Thoracic aorta (tissue), 2 donors: ENCODE measurements around the gene UBXN2A. TPM values are rescaled to one million over a fixed set of nuclear protein-coding genes. Genes with fewer than 3 reads are reported as not detected.

Source experiments
- ATAC-seq: fragments of 150-250 bp; one replicate; pipeline ENCODE4 v1.8.0; 2017; ENCODE audit warnings: low read depth; ENCODE audit not compliant: insufficient number of reproducible peaks, low FRiP score
- DNase-seq: peaks from one replicate; pipeline ENCODE4 v3.0.0-alpha.2; 2020; ENCODE audit warnings: low spot score
- H3K27ac ChIP-seq, 2 donors: fragments of 200-600 bp; sonication (generic); 1 replicate in 1 of 2; 2 replicates in 1 of 2; pipeline ENCODE4 v1.5.1; 2016; ENCODE audit warnings: mild to moderate bottlenecking in 2 of 2, moderate library complexity in 2 of 2
- H3K27me3 ChIP-seq: fragments of 200-600 bp; sonication (generic); replicated peaks from 2 replicates; pipeline ENCODE4 v1.6.0; 2016; ENCODE audit warnings: mild to moderate bottlenecking; ENCODE audit not compliant: insufficient read depth
- H3K36me3 ChIP-seq: fragments of 200-600 bp; sonication (generic); one replicate; pipeline ENCODE4 v1.5.1; 2016
- H3K4me1 ChIP-seq, 2 donors: fragments of 200-600 bp; sonication (generic); 1 replicate in 1 of 2; 2 replicates in 1 of 2; pipeline versions ENCODE4 v1.5.1 to v1.6.0; 2016; ENCODE audit warnings: low read depth in 2 of 2, mild to moderate bottlenecking in 1 of 2; ENCODE audit not compliant: control insufficient read depth in 1 of 2
- H3K4me3 ChIP-seq: fragments of 200-600 bp; sonication (generic); 2 replicates; pipeline ENCODE4 v1.5.1; 2016; ENCODE audit warnings: mild to moderate bottlenecking
- H3K9me3 ChIP-seq: fragments of 200-600 bp; sonication (generic); 2 replicates; pipeline ENCODE4 v1.5.1; 2016
- total RNA-seq, 2 donors: library from RNA; depleted of rRNA; stranded (reverse); fragments of >200 nt; gene quantifications; one replicate each; pipeline versions ENCODE4 v1.1.0 to v1.2.3, GENCODE V29; 2016
- TF ChIP-seq, protein P1 (sequence below): fragments of 200-600 bp; sonication (generic); IDR thresholded peaks from one replicate; pipeline ENCODE4 v1.5.1; 2019; ENCODE audit warnings: antibody characterized with exemption

Gene UBXN2A
- total RNA-seq, 2 donors from 2014 or later = 6.1 to 18.8 TPM

DNA sequence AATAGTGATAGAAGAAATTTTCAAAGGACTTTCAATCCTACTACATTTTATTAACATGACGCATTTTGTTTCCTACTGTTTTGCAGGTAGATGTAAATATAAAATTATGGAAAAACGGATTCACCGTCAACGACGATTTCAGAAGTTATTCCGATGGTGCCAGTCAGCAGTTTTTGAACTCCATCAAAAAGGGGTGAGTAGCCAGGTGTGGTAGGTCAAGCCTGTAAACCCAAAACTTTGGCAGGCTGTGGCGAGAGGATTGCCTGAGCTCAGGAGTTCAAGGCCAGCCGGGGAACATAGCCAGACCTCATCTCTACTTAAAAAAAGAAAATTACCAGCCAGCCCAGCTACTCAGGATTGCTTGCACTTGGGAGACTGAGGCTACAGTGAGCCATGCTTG is 36.6 kb downstream of the UBXN2A start:
- no peaks in the 10 kb centered on the region for H3K9me3 ChIP-seq
- peaks cover 7% of the 10 kb centered on the region for H3K36me3 ChIP-seq
- no peak for ATAC-seq
- TF ChIP-seq, protein P1, sequence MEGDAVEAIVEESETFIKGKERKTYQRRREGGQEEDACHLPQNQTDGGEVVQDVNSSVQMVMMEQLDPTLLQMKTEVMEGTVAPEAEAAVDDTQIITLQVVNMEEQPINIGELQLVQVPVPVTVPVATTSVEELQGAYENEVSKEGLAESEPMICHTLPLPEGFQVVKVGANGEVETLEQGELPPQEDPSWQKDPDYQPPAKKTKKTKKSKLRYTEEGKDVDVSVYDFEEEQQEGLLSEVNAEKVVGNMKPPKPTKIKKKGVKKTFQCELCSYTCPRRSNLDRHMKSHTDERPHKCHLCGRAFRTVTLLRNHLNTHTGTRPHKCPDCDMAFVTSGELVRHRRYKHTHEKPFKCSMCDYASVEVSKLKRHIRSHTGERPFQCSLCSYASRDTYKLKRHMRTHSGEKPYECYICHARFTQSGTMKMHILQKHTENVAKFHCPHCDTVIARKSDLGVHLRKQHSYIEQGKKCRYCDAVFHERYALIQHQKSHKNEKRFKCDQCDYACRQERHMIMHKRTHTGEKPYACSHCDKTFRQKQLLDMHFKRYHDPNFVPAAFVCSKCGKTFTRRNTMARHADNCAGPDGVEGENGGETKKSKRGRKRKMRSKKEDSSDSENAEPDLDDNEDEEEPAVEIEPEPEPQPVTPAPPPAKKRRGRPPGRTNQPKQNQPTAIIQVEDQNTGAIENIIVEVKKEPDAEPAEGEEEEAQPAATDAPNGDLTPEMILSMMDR = no peak
- H3K4me3 ChIP-seq = no peak overlapping the region
- H3K4me1 ChIP-seq = no peaks in the 10 kb centered on the region
- no peaks in the 10 kb centered on the region for H3K27me3 ChIP-seq
- H3K27ac ChIP-seq = no peak overlapping the region
- no peak for DNase-seq

DNA sequence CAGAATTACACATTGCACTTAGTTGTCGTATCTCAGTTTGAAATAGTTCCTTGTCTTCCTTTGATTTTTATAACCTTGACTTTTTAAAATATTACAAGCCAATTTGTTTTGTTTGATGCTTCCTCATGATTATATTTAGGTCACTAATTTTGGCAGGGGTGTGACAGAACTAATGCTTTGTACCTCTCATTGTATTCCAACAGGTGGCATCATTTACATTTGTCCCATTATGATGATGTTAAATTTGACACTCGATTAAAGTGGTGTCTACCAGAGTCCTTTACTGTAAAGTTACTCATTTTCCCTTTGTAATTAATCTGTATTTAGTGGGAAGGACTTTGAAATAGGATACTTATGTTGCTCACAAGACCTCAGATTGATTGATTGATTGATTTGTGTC is 48.1 kb downstream of the UBXN2A start:
- no peak for ATAC-seq
- peaks cover 20% of the 10 kb centered on the region for H3K36me3 ChIP-seq

DNA sequence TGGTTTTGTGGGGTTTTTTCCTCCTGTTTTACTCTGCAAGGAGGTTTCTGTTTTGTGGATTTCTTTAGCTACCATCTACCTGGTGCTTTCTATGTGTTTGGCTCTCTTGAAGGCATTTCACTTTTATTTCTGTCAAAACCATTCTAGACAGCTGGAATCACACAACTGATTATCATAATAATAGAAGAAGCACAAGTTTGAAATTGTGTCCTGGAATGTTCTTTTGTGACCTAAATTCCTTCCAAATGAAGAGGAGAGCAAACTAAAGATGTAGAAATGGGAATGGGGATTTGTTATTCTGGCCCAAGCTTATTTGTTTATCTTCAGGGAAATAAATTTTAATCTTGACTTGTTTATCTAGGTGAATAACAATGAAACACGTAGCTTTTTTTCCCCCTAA is 52.7 kb downstream of the UBXN2A start:
- Histone ChIP-seq H3K27ac (no peak overlapping the region), H3K9me3 (no peaks in the 10 kb centered on the region), H3K36me3 (peaks cover 4% of the 10 kb centered on the region), H3K4me1 (no peaks in the 10 kb centered on the region), H3K4me3 (no peak overlapping the region), H3K27me3 (no peaks in the 10 kb centered on the region)
- DNase-seq (no peak), ATAC-seq (no peak)
- TF ChIP-seq, protein P1 = no peak

More for the DNA sequence above, 48.1 kb downstream of the UBXN2A start:
- Histone ChIP-seq H3K4me1 (no peaks in the 10 kb centered on the region), H3K27me3 (no peaks in the 10 kb centered on the region), H3K27ac (no peak overlapping the region), H3K4me3 (no peak overlapping the region), H3K9me3 (no peaks in the 10 kb centered on the region)
- TF ChIP-seq, protein P1 = no peak
- DNase-seq = no peak

DNA sequence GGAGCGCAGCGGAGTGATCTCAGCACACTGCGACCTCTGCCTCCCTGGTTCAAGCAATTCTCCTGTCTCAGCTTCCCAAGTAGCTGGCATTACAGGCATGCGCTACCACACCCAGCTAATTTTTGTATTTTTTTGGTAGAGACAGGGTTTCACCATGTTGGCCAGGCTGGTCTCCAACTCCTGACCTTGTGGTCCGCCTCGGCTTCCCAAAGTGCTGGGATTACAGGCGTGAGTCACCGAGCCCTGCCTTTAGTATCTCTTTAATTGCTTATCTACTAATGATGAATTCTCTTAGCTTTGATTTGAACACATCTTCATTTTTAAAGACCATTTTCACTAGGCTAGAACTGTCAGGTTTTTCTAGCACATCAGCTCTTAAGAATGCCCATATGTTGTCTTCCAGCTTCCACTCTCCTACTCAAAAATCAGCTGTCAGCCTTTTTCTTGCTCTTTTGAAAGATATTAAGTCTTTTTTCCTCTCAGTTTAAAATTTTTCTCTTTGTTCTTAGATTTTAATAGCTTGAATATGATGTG is 53.5 kb downstream of the UBXN2A start:
- ATAC-seq (no peak), DNase-seq (no peak)
- Histone ChIP-seq H3K9me3 (no peaks in the 10 kb centered on the region), H3K4me1 (no peaks in the 10 kb centered on the region), H3K36me3 (peaks cover 4% of the 10 kb centered on the region), H3K4me3 (no peak overlapping the region), H3K27me3 (no peaks in the 10 kb centered on the region), H3K27ac (no peak overlapping the region)
- TF ChIP-seq, protein P1 = no peak

DNA sequence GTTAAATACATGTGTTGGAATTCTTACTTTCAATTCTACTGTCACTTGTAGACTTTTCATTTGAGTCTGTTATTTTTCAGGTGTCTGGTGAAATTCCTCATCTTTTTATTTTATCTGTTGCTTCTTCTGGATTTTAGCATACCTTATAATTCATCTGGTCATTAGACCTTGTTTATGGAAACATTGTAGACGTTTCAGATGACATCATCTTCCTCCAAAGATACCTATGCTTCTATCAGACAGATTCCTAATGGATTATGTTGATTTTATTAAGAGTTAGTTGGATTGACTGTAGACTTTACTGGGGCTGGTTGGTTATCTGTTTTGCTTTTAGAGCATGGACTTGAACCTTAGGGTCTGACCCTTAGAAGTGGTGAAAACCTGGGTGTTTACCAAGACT is 54.3 kb downstream of the UBXN2A start:
- ATAC-seq = no peak

More for the DNA sequence above, 54.3 kb downstream of the UBXN2A start:
- DNase-seq = no peak
- no peaks in the 10 kb centered on the region for H3K9me3 ChIP-seq
- H3K27ac ChIP-seq = no peak overlapping the region
- TF ChIP-seq, protein P1 = no peak
- no peak overlapping the region for H3K4me3 ChIP-seq
- no peaks in the 10 kb centered on the region for H3K4me1 ChIP-seq
- H3K36me3 ChIP-seq = peaks cover 5% of the 10 kb centered on the region
- no peaks in the 10 kb centered on the region for H3K27me3 ChIP-seq
